ENCODE results near the gene FAM168A. TPM values are rescaled to one million over a fixed set of nuclear protein-coding genes. Genes with fewer than 3 reads are reported as not detected.

The FAM168A gene
- 18.1 TPM for total RNA-seq

DNA sequence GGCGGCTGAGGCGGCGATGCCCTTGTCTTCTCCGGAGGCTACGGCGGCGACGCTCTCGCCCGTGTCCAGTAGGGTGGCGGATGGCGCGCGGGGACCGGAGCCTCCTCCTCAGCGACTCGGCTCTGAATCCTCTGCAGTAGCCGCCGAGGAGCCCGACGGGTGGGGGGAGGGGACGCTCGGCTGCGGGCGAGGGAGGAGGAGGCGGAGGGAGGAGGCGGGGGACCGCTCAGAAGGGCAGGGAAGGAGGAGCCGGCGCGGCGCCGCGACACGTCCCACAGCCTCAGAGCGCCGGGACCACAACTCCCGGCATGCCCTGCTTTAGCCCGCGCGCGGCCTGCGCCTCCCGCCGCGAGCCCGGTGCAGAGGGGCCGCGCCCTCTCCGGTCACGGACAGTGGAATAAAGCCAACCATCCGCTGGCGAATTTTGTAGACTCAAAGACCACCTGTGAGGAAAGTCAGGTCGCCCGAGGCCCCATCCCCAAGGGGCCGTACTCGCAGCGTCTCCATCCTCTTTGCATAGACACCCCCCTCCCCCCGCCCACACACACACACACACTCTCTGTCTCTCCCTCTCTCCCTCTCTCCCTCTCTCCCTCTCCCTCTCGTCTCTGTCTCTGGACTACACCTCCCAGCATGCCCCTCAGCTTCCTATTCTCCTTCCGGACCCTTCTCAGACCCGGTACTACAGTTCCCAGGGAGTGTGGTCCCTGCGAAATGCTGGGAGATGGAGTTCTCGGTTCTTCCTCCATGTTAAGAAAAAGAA, at the start of gene FAM168A:
FAM168A (minus strand) TSS at position 157 of the 763 bp plus-strand sequence. CDS start 129,638 bp downstream, outside the sequence.
- peak; percentile 99 for DNase-seq

DNA sequence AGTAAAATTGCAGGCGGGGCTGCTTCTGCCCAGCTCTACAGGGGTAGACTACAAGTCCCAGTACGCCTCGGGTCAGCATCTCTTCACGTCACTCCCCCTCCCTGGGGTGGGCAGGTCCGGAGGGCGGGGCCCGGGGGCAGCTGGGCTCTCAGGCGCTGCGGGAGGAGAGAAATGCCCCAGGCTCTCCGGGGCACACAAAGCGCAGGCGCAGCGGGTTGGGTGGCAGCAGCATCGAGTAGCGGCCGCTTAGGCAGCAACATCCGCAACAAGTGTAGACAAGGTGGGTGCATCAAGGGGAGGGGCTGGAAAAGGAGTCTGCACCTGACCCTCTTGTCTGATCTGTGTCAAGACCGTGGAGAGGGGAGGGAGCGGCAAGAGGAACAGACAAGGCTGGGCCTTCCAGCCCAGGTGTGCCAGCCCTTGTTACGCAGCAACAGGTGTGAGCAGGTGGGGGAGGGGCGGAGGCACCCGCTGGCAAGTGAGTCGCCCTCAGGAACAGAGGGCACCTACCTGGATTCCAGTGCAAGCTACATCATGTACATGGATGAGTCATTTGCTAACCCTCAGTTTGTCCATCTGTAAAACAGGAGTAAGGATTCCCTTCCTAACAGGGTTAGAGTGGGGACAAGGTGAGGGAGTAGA, 49.7 kb upstream of the FAM168A start:
- DNase-seq: peak; percentile 22

GRCh38 chr11:73645972-73646631, 48.2 kb upstream of the FAM168A start, which contains the start of gene PLEKHB1:
TSS of gene PLEKHB1 (plus strand) at chr11:73646581. CDS start at chr11:73646609, 28 bp downstream.
- no peak for DNase-seq

DNA sequence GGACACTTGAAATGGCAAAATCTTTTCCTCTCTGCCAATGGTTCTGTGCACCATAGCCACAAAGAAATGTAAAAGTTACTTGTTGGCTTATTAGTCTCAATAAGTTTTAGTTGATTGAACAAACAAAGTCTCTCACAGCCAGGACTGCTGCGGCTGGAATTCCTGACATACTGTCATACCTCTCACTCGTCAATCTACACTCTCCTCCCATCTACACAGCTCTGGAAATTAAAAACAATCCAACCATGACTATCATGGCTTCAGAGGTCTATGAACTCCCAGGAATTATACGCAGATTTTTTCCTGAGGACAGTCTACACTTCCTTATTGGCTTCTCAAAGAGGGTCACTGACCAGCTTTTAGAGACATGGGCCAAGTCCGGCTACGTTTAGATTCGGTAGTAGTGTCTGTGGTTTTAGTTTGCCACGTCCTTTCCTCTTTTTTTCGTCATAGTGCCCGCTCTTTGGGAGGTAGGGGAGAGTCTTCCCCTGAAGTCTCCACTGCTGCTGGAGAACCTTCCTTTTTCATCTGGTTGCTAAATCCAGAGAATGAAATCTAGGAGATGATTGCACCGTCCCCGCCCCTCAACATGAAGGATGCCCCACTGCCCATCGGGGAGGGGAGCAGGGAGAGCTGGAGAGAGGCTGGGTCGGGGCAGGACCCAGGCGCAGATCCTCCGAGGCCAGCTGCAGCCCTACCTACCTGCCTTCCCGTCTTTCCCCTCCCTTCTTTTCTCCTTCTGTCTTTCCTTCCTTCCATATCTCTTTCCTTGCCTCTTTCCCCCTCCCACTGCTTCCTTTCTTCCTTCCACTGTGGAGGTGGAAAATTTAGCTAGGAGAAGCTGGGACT, 47.4 kb upstream of the FAM168A start:
- no peak for DNase-seq

- no peak for DNase-seq
These were observed 43.8 kb upstream of the FAM168A start for GRCh38 chr11:73641668-73642067.

GRCh38 chr11:73640592-73640991, 42.7 kb upstream of the FAM168A start:
- DNase-seq: no peak

DNA sequence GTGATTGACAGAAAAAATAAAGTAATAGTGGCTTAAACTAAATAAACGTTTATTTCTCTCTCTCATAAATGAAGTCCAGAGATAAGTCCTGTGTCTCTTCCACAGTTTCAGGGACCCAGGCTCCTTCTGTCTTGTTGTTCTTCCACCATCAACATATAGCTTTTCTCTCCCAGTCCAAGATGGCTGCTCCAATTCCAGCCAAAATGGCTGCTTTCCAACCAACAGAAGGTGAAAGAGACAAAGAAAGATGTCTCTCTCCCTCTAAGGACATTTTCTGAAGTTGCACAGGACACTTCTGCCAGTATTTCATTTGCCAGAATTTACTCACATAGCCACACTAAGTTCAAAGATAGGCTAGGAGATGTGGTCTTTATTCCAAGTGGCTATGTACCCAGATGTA, 39.1 kb upstream of the FAM168A start:
- DNase-seq: no peak

GRCh38 chr11:73636249-73636648, 38.3 kb upstream of the FAM168A start:
- no peak for DNase-seq

DNA sequence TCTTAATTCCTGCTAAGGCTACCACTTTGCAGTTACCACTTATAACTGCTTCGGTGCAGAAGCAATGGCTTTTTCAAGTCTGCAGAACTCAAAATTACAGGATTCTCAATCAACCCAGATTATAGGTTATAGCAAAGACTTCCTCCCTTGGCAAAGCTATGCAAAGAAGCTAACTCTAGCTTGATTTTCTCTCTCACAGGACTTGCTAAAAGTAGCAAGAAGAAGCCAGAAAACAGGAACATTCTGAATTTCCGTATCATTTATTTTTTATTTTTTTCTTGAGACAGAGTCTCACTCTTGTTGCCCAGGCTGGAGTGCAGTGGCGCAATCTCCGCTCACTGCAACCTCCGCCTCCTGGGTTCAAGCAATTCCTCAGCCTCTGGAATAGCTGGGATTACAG, 37.8 kb upstream of the FAM168A start:
- DNase-seq: no peak

DNA sequence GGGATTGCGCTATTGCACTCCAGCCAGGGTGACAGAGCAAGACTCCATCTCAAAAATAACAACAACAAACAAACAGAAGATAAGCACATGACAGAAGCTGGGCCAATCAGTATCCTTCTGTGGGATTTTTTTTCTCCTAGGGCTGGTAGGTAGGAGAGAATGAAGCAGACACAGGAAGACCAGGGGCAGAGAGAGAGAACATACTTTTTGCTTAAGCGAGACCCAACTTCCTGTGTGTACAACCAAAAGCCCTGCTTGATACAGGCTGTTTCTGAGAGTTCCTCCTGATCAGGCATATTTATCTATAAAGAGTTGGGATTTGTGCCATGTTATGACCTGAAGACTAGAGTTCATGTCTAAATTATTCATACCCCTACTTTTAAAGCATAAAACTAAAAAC, 36.1 kb upstream of the FAM168A start:
- DNase-seq: no peak

DNA sequence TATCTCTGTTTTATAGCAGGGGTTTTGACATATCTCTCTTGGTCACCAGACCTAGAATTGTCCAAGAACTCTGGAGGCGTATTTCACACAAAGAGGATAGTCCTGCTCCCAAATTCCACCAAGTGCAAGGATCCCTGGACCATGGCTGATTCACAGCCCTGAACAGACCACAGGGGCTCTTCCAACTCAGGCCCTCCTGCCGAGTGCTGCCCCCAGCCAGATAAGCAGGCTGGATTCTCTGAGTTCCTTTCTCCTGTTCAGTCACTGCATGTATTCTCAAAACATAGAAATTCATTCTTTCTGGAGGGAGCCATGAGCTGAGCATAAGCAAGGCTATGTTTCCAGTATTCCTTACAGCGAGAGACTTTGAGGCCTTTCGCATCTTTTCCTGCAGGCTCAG, 35.1 kb upstream of the FAM168A start:
- DNase-seq: no peak

GRCh38 chr11:73629907-73630306, 32.0 kb upstream of the FAM168A start:
- no peak for DNase-seq

- DNase-seq: peak; percentile 58
These were observed 27.9 kb upstream of the FAM168A start for GRCh38 chr11:73625696-73626318.

DNA sequence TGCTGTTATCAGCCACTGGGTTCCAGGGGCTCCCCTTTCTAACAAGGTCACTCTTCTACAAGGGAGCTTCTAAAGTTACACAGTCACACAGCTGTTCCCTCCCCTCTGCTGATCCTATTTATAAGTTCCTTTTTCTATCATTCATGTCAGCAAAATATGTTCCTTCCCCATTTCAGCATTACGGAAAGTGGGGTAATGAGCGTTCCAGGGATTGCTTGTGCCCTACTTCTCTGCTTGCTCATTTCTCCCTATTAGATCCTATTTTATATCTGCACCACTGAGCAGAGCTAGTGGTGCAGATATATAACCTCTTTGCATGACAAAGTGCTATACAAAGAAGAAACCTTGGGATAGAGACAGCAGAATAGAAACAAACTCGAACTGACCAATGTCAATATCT, 25.8 kb upstream of the FAM168A start:
- no peak for DNase-seq

DNA sequence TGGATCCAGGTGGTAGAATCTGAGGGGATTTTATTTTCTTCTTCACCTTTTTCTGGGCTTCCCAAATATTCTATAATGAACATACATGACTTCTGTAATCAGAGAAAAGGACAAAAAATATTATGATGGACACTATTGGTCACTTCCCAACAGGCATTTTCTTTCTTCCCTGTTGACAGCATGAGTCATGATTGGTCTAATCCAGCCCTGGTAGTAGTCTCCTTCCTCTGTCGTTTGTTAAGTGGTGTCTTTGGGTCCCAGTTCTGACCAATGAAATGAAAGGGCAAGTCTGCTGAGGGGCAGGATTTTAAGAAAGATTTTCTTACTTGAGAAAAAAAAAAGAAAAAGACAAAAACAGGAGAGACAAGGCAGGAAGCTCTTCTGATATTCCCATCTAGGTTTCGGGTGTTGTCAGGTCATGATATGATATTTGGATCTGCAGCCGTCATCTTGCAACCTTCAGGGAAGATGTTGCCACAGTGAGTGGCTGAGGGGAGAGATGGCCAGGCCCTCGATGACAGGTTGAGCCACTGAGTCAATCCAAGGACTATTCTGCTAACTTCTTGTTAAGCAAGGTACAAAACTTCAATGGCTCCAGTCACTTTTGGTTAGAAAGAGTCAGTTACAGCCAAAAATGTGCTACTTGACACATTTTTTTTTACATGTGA, 25.1 kb upstream of the FAM168A start:
- no peak for DNase-seq

GRCh38 chr11:73614591-73614990, 16.7 kb upstream of the FAM168A start:
- DNase-seq: no peak

GRCh38 chr11:73612601-73613140, 14.8 kb upstream of the FAM168A start:
- DNase-seq: no peak

- no peak for DNase-seq
These were observed 937 bp upstream of the FAM168A start for GRCh38 chr11:73598719-73599379.

DNA sequence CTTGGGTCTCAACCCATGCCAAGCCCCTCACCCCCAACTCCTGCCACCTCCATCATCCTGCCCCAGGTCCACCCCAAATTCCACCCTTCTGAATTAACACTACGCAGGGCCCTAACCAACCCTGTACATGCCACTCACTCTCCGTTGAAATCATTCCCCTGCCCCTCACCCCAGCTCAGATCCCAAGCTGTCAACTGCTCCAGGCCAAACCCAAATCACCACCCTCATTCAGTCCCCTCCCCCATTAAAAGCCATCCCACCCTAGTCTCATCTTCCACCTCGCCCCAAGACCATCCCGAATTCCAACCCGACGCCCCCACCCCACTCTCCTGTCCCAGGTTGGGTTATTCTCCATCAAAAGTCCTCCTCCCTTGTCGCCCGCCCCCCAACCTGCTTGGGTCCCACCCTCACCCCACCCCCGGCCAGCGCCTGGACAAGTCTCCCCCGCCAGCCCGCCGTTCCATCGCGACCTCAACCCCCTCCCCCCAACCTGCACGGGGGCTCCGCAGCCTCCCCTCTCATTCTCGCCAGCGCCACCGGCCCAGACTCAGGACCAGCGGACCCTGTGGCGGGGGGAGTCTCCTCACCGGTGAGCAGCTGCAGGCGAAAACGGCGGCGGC, 466 bp downstream of the FAM168A start:
- no peak for DNase-seq

GRCh38 chr11:73596547-73596946, 1.4 kb downstream of the FAM168A start:
- no peak for DNase-seq
